Osteoblast (primary cell): Measurements from ENCODE around the gene SLC9A7. TPM values are rescaled to one million over a fixed set of nuclear protein-coding genes. Genes with fewer than 3 reads are reported as not detected.
A peak's percentile ranks its signal among the peaks of the same experiment; 100 is the strongest.

ENCODE experiments used
- DNase-seq: peaks from one replicate; pipeline ENCODE4 v3.0.0; 2011; ENCODE audit warnings: low spot score, mixed read lengths; ENCODE audit not compliant: insufficient read length; ENCODE audit errors: missing footprints
- H2AFZ ChIP-seq: 2 replicates; pipeline ENCODE4 v1.6.0; 2011; ENCODE audit warnings: mild to moderate bottlenecking, low read length
- H3K27ac ChIP-seq: 2 replicates; pipeline ENCODE4 v1.5.1; 2011; ENCODE audit warnings: mild to moderate bottlenecking, low read depth, low read length, moderate library complexity
- H3K27me3 ChIP-seq: 2 replicates; pipeline ENCODE4 v1.6.0; 2012; ENCODE audit warnings: mild to moderate bottlenecking, control low read depth, inconsistent platforms, low read length, moderate library complexity; ENCODE audit not compliant: insufficient read depth
- H3K36me3 ChIP-seq: 2 replicates; pipeline ENCODE4 v1.5.1; 2011; ENCODE audit warnings: mild to moderate bottlenecking, low read length, control low read depth, moderate library complexity; ENCODE audit not compliant: insufficient read depth
- H3K4me1 ChIP-seq: 2 replicates; pipeline ENCODE4 v1.5.1; 2011; ENCODE audit warnings: mild to moderate bottlenecking, low read length, control low read depth, moderate library complexity; ENCODE audit not compliant: insufficient read depth
- H3K4me2 ChIP-seq: 2 replicates; pipeline ENCODE4 v1.6.0; 2011; ENCODE audit warnings: mild to moderate bottlenecking, low read length; ENCODE audit not compliant: insufficient read depth
- H3K4me3 ChIP-seq: fragments of 200-600 bp; sonication (generic); 3 replicates; pipeline ENCODE4 v1.5.1; 2012; ENCODE audit warnings: mild to moderate bottlenecking, low read length, inconsistent platforms; ENCODE audit not compliant: insufficient read depth
- H3K79me2 ChIP-seq: 2 replicates; pipeline ENCODE4 v1.6.0; 2012; ENCODE audit warnings: mild to moderate bottlenecking, low read length, control low read depth, inconsistent platforms; ENCODE audit not compliant: insufficient read depth
- H3K9me3 ChIP-seq: 2 replicates; pipeline ENCODE4 v1.5.1; 2011; ENCODE audit warnings: low read depth, low read length, control low read depth
- H4K20me1 ChIP-seq: 2 replicates; pipeline ENCODE4 v1.6.0; 2012; ENCODE audit warnings: mild to moderate bottlenecking, low read length, control low read depth; ENCODE audit not compliant: insufficient read depth
- CTCF ChIP-seq: IDR thresholded peaks from 2 replicates; pipeline ENCODE4 v1.5.1; 2011; ENCODE audit warnings: mild to moderate bottlenecking, low read depth, low read length, moderate library complexity; ENCODE audit errors: extremely low read depth
- total RNA-seq: library from RNA; depleted of rRNA; stranded (reverse); fragments of >200 nt; gene quantifications from 2 replicates; pipeline ENCODE4 v1.2.3, GENCODE V29; 2012

Gene SLC9A7
- total RNA-seq, 1 donor = 42.0 TPM

GRCh38 chrX:46587158-46587557, 171.8 kb downstream of the SLC9A7 start:
- no peak for TF ChIP-seq CTCF
- Histone ChIP-seq H3K4me1 (peaks cover 50% of the 10 kb centered on the region), H2AFZ (no peak overlapping the region), H3K4me2 (peak overlapping the region; percentile 41), H3K4me3 (peak overlapping the region; percentile 37), H3K9me3 (no peaks in the 10 kb centered on the region), H3K27me3 (no peaks in the 10 kb centered on the region), H3K27ac (peak overlapping the region; percentile 47), H4K20me1 (no peaks in the 10 kb centered on the region), H3K79me2 (peaks cover 11% of the 10 kb centered on the region), H3K36me3 (no peaks in the 10 kb centered on the region)
- DNase-seq = no peak

GRCh38 chrX:46584736-46585135, 174.2 kb downstream of the SLC9A7 start:
- Histone ChIP-seq H3K27ac (no peak overlapping the region), H2AFZ (no peak overlapping the region), H3K4me1 (peaks cover 50% of the 10 kb centered on the region)

GRCh38 chrX:46582966-46583365, 176.0 kb downstream of the SLC9A7 start:
- Histone ChIP-seq H3K4me2 (peak overlapping the region; percentile 60), H3K4me3 (no peak overlapping the region), H4K20me1 (no peaks in the 10 kb centered on the region), H3K79me2 (peaks cover 34% of the 10 kb centered on the region), H3K36me3 (no peaks in the 10 kb centered on the region), H3K4me1 (peaks cover 34% of the 10 kb centered on the region), H3K27me3 (no peaks in the 10 kb centered on the region), H3K9me3 (no peaks in the 10 kb centered on the region), H3K27ac (peak overlapping the region; percentile 93), H2AFZ (no peak overlapping the region)
- no peak for DNase-seq
- no peak for TF ChIP-seq CTCF

More at GRCh38 chrX:46584736-46585135, 174.2 kb downstream of the SLC9A7 start:
- TF ChIP-seq CTCF = no peak
- DNase-seq = no peak
- Histone ChIP-seq H3K27me3 (no peaks in the 10 kb centered on the region), H3K9me3 (no peaks in the 10 kb centered on the region), H3K4me2 (no peak overlapping the region), H3K36me3 (no peaks in the 10 kb centered on the region), H4K20me1 (no peaks in the 10 kb centered on the region), H3K4me3 (no peak overlapping the region), H3K79me2 (peaks cover 18% of the 10 kb centered on the region)

- Histone ChIP-seq H3K36me3 (no peaks in the 10 kb centered on the region), H3K9me3 (no peaks in the 10 kb centered on the region), H3K27ac (peak overlapping the region; percentile 93), H3K4me2 (peak overlapping the region; percentile 60), H3K4me1 (peaks cover 33% of the 10 kb centered on the region), H4K20me1 (no peaks in the 10 kb centered on the region), H3K4me3 (no peak overlapping the region), H2AFZ (no peak overlapping the region), H3K27me3 (no peaks in the 10 kb centered on the region), H3K79me2 (peaks cover 34% of the 10 kb centered on the region)
- no peak for DNase-seq
- no peak for TF ChIP-seq CTCF
Measured at GRCh38 chrX:46582325-46582724, 176.6 kb downstream of the SLC9A7 start.
